GM12865 (cell line): Measurements from ENCODE around the gene RALGPS1.
A peak's percentile ranks its signal among the peaks of the same experiment; 100 is the strongest.

Experiments used
- DNase-seq: peaks from one replicate; pipeline ENCODE4 v3.0.0; 2010; ENCODE audit warnings: low read depth
- H3K4me3 ChIP-seq: 2 replicates; pipeline ENCODE4 v1.5.1; 2011; ENCODE audit warnings: mild to moderate bottlenecking, low read depth, low read length, control low read depth
- TF ChIP-seq, protein P1 (sequence below): IDR thresholded peaks from 2 replicates; pipeline ENCODE4 v1.5.1; 2011; ENCODE audit warnings: low read length, control low read depth, low read depth, inconsistent platforms; ENCODE audit not compliant: insufficient read depth; ENCODE audit errors: missing control alignments

RALGPS1 gene

DNA sequence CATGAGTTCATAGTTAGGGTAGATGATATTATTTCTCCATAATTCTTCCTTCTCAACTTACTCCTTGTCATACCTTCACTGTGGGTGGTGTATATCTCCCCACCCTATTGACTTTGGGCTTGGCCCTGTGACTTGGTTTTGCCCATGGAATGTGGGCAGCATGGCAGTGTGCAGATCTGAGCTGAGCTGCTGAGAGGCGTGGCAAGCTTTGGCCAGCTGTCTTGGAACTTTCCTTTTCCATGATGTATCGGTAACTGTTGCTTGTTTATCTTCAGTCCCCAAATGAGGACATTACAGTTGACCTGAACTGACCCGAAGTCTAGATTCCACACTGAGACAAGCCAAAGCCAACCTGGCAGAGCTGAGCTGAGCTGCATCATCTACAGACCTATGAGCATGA, 70.4 kb downstream of the RALGPS1 start:
- no peak for DNase-seq
- TF ChIP-seq, protein P1, sequence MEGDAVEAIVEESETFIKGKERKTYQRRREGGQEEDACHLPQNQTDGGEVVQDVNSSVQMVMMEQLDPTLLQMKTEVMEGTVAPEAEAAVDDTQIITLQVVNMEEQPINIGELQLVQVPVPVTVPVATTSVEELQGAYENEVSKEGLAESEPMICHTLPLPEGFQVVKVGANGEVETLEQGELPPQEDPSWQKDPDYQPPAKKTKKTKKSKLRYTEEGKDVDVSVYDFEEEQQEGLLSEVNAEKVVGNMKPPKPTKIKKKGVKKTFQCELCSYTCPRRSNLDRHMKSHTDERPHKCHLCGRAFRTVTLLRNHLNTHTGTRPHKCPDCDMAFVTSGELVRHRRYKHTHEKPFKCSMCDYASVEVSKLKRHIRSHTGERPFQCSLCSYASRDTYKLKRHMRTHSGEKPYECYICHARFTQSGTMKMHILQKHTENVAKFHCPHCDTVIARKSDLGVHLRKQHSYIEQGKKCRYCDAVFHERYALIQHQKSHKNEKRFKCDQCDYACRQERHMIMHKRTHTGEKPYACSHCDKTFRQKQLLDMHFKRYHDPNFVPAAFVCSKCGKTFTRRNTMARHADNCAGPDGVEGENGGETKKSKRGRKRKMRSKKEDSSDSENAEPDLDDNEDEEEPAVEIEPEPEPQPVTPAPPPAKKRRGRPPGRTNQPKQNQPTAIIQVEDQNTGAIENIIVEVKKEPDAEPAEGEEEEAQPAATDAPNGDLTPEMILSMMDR, result no peak
- H3K4me3 ChIP-seq, result no peak overlapping the region

DNA sequence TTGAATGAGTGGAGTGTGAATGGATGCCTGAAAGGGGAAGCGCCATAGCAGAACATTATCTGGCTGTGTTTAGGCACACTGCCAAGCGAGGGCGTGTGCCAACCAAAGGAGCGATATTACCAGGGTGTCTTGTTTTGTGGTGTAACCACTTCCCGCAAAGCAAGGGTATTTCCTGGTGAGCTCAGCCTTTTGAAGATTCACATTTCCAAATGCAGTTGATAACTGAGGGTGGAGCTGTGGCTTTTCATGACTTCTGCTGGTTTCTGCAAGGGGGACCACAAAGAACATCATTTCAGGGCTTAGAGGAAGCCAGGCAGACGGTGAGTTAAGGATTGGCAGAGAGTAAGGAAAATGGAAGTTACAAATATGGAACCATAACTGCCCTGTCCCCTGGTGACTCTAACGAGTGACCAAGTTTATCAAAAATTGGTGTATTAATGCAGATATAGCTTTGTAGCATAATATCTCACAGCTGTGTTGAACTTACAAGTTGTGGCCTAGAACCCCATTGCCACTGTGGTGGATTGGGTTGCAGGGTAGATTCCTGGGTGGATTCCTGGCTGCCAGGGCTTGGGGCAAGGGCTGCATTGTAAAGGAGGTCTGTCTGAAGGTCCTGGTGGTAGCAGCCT, 71.4 kb downstream of the RALGPS1 start:
- DNase-seq, result peak; percentile 92
- H3K4me3 ChIP-seq, result no peak overlapping the region
- TF ChIP-seq, protein P1, result no peak

DNA sequence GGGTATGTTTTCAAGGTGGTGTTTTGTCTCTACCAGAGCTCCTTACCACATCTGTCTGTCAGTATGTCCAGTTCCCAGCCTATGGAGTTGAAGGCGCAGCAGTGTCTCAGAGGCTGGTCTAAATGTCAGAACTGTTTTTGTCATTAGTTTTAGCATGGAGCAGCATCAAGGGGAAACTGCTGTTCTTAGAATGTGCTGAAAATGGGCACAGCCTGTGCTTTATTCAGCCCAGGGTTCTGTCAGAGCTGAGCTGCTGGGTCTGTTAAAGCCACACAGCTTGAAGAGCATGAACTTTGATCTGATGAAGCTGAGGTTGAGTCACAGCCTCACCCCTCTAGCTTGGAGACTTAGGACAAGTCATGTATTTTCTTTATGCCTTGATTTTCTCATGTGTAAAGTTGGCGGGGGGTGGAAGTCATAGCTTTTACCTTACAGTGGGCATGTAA, 71.9 kb downstream of the RALGPS1 start:
- TF ChIP-seq, protein P1, result no peak
- H3K4me3 ChIP-seq, result no peak overlapping the region
- DNase-seq, result peak; percentile 12

DNA sequence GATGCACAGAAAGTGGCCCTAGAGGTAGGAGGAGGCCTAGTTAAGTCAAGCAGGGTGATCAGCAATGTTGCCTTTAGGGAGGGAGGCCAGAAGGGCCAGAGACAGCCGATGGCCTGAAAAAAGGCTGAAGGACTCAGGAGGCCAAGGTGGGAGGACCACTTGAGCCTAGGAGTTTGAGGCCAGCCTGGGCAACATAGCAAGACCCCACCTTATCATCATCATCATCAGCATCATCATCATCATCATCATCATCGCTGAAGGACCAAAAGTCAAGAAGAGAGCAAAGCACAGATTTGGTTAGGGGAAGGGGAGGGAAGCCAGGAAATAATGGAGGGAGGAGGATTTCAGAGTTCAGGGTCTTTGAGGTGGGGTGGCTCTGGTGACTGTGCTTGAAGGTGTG, 74.3 kb downstream of the RALGPS1 start:
- TF ChIP-seq, protein P1, result no peak
- no peak overlapping the region for H3K4me3 ChIP-seq

DNA sequence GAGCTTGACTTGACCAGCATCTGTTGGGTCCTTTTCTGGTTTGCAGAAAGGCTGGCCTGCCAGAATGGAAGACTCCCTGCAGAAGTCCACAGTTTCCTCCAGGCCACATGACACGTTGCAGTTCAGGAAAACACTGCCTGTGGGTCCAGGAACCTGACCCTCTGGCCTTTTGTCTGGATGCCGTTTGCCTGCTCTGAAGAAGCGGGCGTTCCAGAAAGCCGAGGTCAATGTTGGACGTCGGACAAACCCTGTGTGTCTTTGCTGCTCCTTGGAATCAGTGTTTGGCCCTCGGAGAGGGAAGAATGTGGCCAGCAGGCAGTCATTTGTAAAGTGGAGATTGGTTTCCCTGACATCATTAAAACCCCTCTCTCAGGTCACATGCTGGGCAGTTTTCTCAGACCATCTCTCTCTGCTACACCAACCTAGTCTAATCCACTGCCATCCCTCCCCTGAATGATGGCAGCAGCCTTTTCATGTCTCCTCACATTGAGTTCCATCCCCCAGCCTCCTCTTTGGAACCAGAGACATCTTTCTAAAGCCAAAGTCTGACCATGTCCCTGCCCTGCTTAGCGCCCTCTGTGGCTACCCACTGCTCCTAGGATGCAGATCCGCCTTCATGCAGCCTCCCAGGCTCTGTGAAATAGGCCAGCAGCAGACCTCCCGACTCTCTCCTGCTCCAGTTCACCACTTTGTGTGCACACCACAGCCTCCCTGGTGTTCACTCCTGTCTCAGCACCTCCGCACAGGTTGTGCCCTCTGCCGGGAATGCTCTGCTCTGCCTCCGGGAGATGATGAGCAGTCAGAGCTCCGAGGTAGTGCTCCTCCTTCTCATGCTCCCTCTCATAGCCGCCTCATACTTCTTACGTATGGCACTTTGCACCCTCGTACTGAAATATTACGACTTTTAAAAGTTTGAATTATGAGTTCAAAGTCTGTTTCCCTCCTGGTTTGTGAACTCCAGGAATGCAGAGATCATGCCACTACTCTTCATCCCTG, 75.6 kb downstream of the RALGPS1 start:
- TF ChIP-seq, protein P1, result no peak
- no peak for DNase-seq
- no peak overlapping the region for H3K4me3 ChIP-seq

More for the DNA sequence above, 74.3 kb downstream of the RALGPS1 start:
- no peak for DNase-seq

DNA sequence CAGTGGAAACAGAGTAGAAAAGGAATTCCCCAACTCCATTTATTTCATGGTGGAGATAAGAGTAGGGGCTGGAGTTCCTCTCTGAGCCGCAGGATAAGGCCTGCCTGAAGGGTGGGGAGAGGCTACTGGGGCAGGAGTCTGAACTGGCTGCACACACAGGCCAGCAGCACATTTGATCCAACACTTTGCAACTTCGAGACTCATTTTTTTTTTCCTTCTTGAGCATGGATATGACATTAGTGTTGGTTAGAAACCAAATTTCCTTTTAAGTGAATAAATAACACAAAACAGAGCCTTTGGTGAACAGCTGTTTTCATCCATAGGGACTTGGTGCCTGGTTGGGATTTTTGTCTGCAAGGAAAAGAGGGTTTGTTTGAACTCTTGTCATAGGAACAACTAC, 76.6 kb downstream of the RALGPS1 start:
- DNase-seq, result no peak
- no peak overlapping the region for H3K4me3 ChIP-seq
- TF ChIP-seq, protein P1, result no peak
